Neuronal stem cell (in vitro differentiated cells): ENCODE data around the gene APOBR.

Source experiments
- DNase-seq: peaks from one replicate; pipeline ENCODE4 v3.0.0-alpha.2; 2013; ENCODE audit warnings: low spot score
- H2AFZ ChIP-seq: one replicate; pipeline ENCODE4 v1.6.1; 2013; ENCODE audit warnings: mild to moderate bottlenecking, low read length, inconsistent platforms
- H2AK5ac ChIP-seq: 2 replicates; pipeline ENCODE4 v1.6.1; 2013; ENCODE audit warnings: low read depth, mild to moderate bottlenecking, inconsistent platforms, low read length, moderate library complexity, mixed read lengths
- H2BK120ac ChIP-seq: 2 replicates; pipeline ENCODE4 v1.6.1; 2013; ENCODE audit warnings: low read depth, mild to moderate bottlenecking, inconsistent platforms, low read length, moderate library complexity, mixed read lengths
- H2BK12ac ChIP-seq: one replicate; pipeline ENCODE4 v1.6.1; 2013; ENCODE audit warnings: low read length, inconsistent platforms
- H2BK15ac ChIP-seq: 2 replicates; pipeline ENCODE4 v1.6.1; 2013; ENCODE audit warnings: mild to moderate bottlenecking, low read length, inconsistent platforms, mixed read lengths
- H2BK5ac ChIP-seq: one replicate; pipeline ENCODE4 v1.6.1; 2013; ENCODE audit warnings: inconsistent platforms, mild to moderate bottlenecking, low read length, moderate library complexity
- H3K14ac ChIP-seq: one replicate; pipeline ENCODE4 v1.6.1; 2013; ENCODE audit warnings: low read length, inconsistent platforms
- H3K18ac ChIP-seq: 2 replicates; pipeline ENCODE4 v1.6.1; 2013; ENCODE audit warnings: low read length, inconsistent platforms
- H3K23ac ChIP-seq: 2 replicates; pipeline ENCODE4 v1.6.1; 2013; ENCODE audit warnings: low read depth, mild to moderate bottlenecking, mixed read lengths, low read length, inconsistent platforms; ENCODE audit not compliant: poor library complexity
- H3K27ac ChIP-seq: replicated peaks from 3 replicates; pipeline ENCODE4 v1.5.1; 2013; ENCODE audit warnings: low read length, inconsistent platforms
- H3K27me3 ChIP-seq, 3 experiments: 2 replicates each; pipeline ENCODE4 v1.6.1; 2013; ENCODE audit warnings: low read length in 3 of 3, mild to moderate bottlenecking in 2 of 3, inconsistent platforms in 1 of 3, low read depth in 1 of 3, mixed read lengths in 1 of 3, moderate library complexity in 1 of 3; ENCODE audit not compliant: control insufficient read depth in 3 of 3, insufficient read depth in 3 of 3
- H3K36me3 ChIP-seq, 2 donors: replicated peaks in 1 of 2; 2 replicates each; pipeline ENCODE4 v1.6.1; 2013; ENCODE audit warnings: low read length in 2 of 2; ENCODE audit not compliant: control insufficient read depth in 2 of 2, insufficient read depth in 2 of 2
- H3K4ac ChIP-seq: 2 replicates; pipeline ENCODE4 v1.6.1; 2013; ENCODE audit warnings: inconsistent platforms, mild to moderate bottlenecking, low read length, moderate library complexity
- H3K4me1 ChIP-seq, 2 donors: 1 replicate in 1 of 2; 2 replicates in 1 of 2; pipeline ENCODE4 v1.6.1; 2013; ENCODE audit warnings: low read length in 2 of 2, low read depth in 1 of 2; ENCODE audit not compliant: control insufficient read depth in 2 of 2, insufficient read depth in 1 of 2
- H3K4me2 ChIP-seq: one replicate; pipeline ENCODE4 v1.6.1; 2013; ENCODE audit warnings: mild to moderate bottlenecking, low read length, inconsistent platforms; ENCODE audit not compliant: insufficient read depth, poor library complexity, severe bottlenecking
- H3K4me3 ChIP-seq, 2 donors: 2 replicates each; pipeline ENCODE4 v1.5.1; 2013; ENCODE audit warnings: low read length in 2 of 2, mild to moderate bottlenecking in 2 of 2, inconsistent platforms in 1 of 2, moderate library complexity in 1 of 2
- H3K79me1 ChIP-seq: one replicate; pipeline ENCODE4 v1.6.1; 2013; ENCODE audit warnings: low read depth, mild to moderate bottlenecking, inconsistent platforms, low read length, moderate library complexity
- H3K9ac ChIP-seq: one replicate; pipeline ENCODE4 v1.6.1; 2013; ENCODE audit warnings: mild to moderate bottlenecking, low read depth, low read length, inconsistent platforms; ENCODE audit not compliant: poor library complexity
- H3K9me3 ChIP-seq, 2 donors: replicated peaks in 1 of 2; 2 replicates each; pipeline versions ENCODE3 to v1.6.1; 2013; ENCODE audit warnings: low read length in 2 of 2, mild to moderate bottlenecking in 2 of 2, inconsistent platforms in 1 of 2, low read depth in 1 of 2, mixed read lengths in 1 of 2, moderate library complexity in 1 of 2; ENCODE audit not compliant: control insufficient read depth in 2 of 2, insufficient read depth in 1 of 2
- H4K8ac ChIP-seq: one replicate; pipeline ENCODE4 v1.6.1; 2013; ENCODE audit warnings: low read depth, mild to moderate bottlenecking, inconsistent platforms, low read length, moderate library complexity
- H4K91ac ChIP-seq: one replicate; pipeline ENCODE4 v1.6.1; 2013; ENCODE audit warnings: low read length, low read depth, mild to moderate bottlenecking, inconsistent platforms; ENCODE audit not compliant: poor library complexity
- whole genome bisulfite sequencing, 2 donors: extraction: QIAGEN DNeasy Blood & Tissue Kit; methylation state at CpG; one replicate each; pipeline ENCODE4 v1.1.7; 2013; ENCODE audit warnings: missing lambda C conversion rate in 2 of 2, mixed read lengths in 1 of 2; ENCODE audit not compliant: insufficient read length in 2 of 2, insufficient replicate concordance in 1 of 2; ENCODE audit errors: extremely low coverage in 2 of 2; 5-methylcytosine and 5-hydroxymethylcytosine counted together

The APOBR gene

GRCh38 chr16:28501258-28502232 is 7.1 kb downstream of the APOBR start:
- Histone ChIP-seq H3K14ac (peak overlapping the region; percentile 75), H4K8ac (no peak overlapping the region), H3K36me3 (no peaks in the 10 kb centered on the region), H3K23ac (peak overlapping the region; percentile 91), H3K4me1 (no peaks in the 10 kb centered on the region), H3K79me1 (peaks cover 4% of the 10 kb centered on the region), H2BK5ac (peak overlapping the region; percentile 48), H3K27me3 (peaks cover 0 to 13% (median 4%) of the 10 kb centered on the region in 3 experiments), H3K9ac (peak overlapping the region; percentile 78), H3K9me3 (no peaks in the 10 kb centered on the region), H2BK12ac (peak overlapping the region; percentile 75), H2AFZ (no peak overlapping the region), H3K4ac (peak overlapping the region; percentile 89), H2BK15ac (peak overlapping the region; percentile 30), H2BK120ac (no peak overlapping the region), H3K4me2 (no peak overlapping the region), H3K27ac (no peak overlapping the region), H3K18ac (peak overlapping the region; percentile 27), H3K4me3 (peak overlapping the region in 1 of 2 donors; percentile 55), H2AK5ac (no peak overlapping the region), H4K91ac (no peak overlapping the region)
- DNase-seq = no peak
- no CpG with 5 or more reads among the region's 19 CpGs for WGBS, 2 donors

- no peak overlapping the region for H3K4me2 ChIP-seq
- H2BK5ac ChIP-seq = no peak overlapping the region
- H3K9ac ChIP-seq = no peak overlapping the region
- no peaks in the 10 kb centered on the region for H3K4me1 ChIP-seq
- no peak for DNase-seq
- peaks cover 4% of the 10 kb centered on the region for H3K79me1 ChIP-seq
- no peak overlapping the region for H2AK5ac ChIP-seq
- no peaks in the 10 kb centered on the region for H3K9me3 ChIP-seq
- H2BK120ac ChIP-seq = no peak overlapping the region
- peak overlapping the region in 1 of 2 donors; percentile 58 for H3K4me3 ChIP-seq
- H4K8ac ChIP-seq = no peak overlapping the region
- no peak overlapping the region for H3K23ac ChIP-seq
- H3K27me3 ChIP-seq = peaks cover 0 to 8% (median 4%) of the 10 kb centered on the region in 3 experiments
- H2AFZ ChIP-seq = no peak overlapping the region
- H3K14ac ChIP-seq = peak overlapping the region; percentile 75
- no peak overlapping the region for H3K18ac ChIP-seq
- no peaks in the 10 kb centered on the region for H3K36me3 ChIP-seq
- H4K91ac ChIP-seq = no peak overlapping the region
- H3K4ac ChIP-seq = no peak overlapping the region
- WGBS, 2 donors = 100% methylated on average over 2 of the region's 2 CpGs
- H2BK15ac ChIP-seq = peak overlapping the region; percentile 30
- H2BK12ac ChIP-seq = no peak overlapping the region
- H3K27ac ChIP-seq = no peak overlapping the region
Observed at GRCh38 chr16:28502290-28502689, 7.8 kb downstream of the APOBR start.

GRCh38 chr16:28503470-28504259 is 9.2 kb downstream of the APOBR start:
- H3K14ac ChIP-seq = no peak overlapping the region
- no peak overlapping the region for H2BK15ac ChIP-seq
- H3K9ac ChIP-seq = no peak overlapping the region
- peak overlapping the region; percentile 49 for H2AFZ ChIP-seq
- H3K4me1 ChIP-seq = no peaks in the 10 kb centered on the region
- H2BK120ac ChIP-seq = no peak overlapping the region
- H4K8ac ChIP-seq = no peak overlapping the region
- peak overlapping the region; percentile 20 for H3K23ac ChIP-seq
- no peaks in the 10 kb centered on the region for H3K36me3 ChIP-seq
- peaks cover 0 to 8% (median 4%) of the 10 kb centered on the region in 3 experiments for H3K27me3 ChIP-seq
- no peak overlapping the region for H3K4ac ChIP-seq
- H3K9me3 ChIP-seq = no peaks in the 10 kb centered on the region
- no peak overlapping the region for H3K18ac ChIP-seq
- WGBS, 2 donors = no CpG with 5 or more reads among the region's 15 CpGs
- no peak overlapping the region for H3K4me2 ChIP-seq
- no peak for DNase-seq
- H2AK5ac ChIP-seq = no peak overlapping the region
- no peak overlapping the region for H2BK12ac ChIP-seq
- no peak overlapping the region for H2BK5ac ChIP-seq
- no peak overlapping the region for H3K27ac ChIP-seq
- H3K79me1 ChIP-seq = peaks cover 4% of the 10 kb centered on the region
- no peak overlapping the region for H4K91ac ChIP-seq
- no peak overlapping the region for H3K4me3 ChIP-seq
